Muscle layer of colon (tissue), 2 donors: Measurements from ENCODE around the gene RABL6.
"Not testable (repeated sequence)": the region's sequence is repeated elsewhere in the genome, so short reads cannot be mapped to it uniquely, and the experiment has no call there.

Experiments
- H3K27ac ChIP-seq: one replicate; pipeline ENCODE4 v1.7.0; 2013; ENCODE audit warnings: low read depth, mild to moderate bottlenecking, low read length, moderate library complexity
- H3K27me3 ChIP-seq, 2 donors: one replicate each; pipeline ENCODE4 v1.7.0; 2013; ENCODE audit warnings: low read length in 2 of 2, mild to moderate bottlenecking in 2 of 2; ENCODE audit not compliant: insufficient read depth in 2 of 2, control insufficient read depth in 1 of 2
- H3K36me3 ChIP-seq: one replicate; pipeline ENCODE4 v1.7.0; 2013; ENCODE audit warnings: mild to moderate bottlenecking, low read length; ENCODE audit not compliant: insufficient read depth
- H3K4me1 ChIP-seq: one replicate; pipeline ENCODE4 v1.7.0; 2013; ENCODE audit warnings: mild to moderate bottlenecking, low read length; ENCODE audit not compliant: insufficient read depth
- H3K4me3 ChIP-seq, 2 donors: one replicate each; pipeline ENCODE4 v1.7.0; 2013; ENCODE audit warnings: low read length in 2 of 2, low read depth in 1 of 2, mild to moderate bottlenecking in 1 of 2, moderate library complexity in 1 of 2
- H3K9ac ChIP-seq: one replicate; pipeline ENCODE4 v1.7.0; 2013; ENCODE audit warnings: low read length
- H3K9me3 ChIP-seq: one replicate; pipeline ENCODE4 v1.7.0; 2013; ENCODE audit warnings: mild to moderate bottlenecking, low read length
- donor health status: abdominal sarcoma.
- donor health status: Adenocarcinoma of cecum.

RABL6 gene

DNA sequence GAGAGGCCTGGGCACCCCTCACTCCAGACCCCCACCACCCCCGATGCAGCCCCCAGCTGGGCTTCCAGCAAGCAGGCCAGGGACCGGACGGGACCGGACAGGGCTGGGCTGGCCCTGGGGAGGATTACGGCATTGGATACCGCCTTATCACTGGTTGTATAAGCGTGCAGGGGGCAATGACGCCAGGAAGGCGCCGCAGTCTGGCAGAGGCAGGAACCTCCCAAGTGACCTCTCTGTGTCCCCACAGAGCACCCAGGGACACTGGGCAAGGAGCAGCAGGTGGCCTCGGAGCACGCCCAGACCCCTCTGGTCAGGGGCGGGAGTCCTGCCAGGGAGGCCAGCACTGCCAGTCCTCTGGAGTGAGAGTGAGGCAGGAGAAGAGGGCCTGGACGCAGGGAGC, 42.7 kb upstream of the RABL6 start:
- Histone ChIP-seq H3K4me3 (no peak overlapping the region), H3K9ac (no peak overlapping the region), H3K4me1 (no peaks in the 10 kb centered on the region), H3K27ac (no peak overlapping the region), H3K36me3 (no peaks in the 10 kb centered on the region), H3K27me3 (peaks cover 9 to 25% of the 10 kb centered on the region in 2 donors), H3K9me3 (no peaks in the 10 kb centered on the region)

DNA sequence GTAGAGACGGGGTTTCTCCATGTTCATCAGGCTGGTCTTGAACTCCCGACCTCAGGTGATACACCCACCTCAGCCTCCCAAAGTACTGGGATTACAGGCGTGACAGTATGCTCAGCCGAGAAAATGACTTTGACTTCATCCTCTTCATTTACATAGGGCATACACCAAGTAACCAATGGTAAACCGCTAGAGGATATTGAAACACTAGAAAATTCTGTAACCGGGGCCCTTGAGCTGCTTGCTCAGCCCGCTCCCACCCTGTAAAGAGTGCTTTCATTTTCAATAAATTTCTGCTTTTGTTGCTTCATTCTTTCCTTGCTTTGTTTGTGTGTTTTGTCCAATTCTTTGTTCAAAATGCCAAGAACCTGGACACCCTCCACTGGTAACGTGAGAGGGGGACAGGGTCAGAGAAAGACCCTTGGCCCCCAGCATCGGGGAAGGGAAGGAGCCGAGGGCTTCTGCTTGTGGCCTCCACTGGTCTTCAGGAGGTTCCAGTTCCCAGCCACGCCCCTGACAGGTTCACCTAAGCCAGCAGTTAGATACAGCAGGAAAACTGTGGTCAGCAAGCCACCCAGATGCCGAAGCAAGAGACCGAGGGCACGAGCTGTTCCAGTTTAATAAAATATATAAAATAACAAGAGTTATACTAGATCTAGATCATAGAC, 41.9 kb upstream of the RABL6 start:
- peaks cover 9 to 25% of the 10 kb centered on the region in 2 donors for H3K27me3 ChIP-seq
- not testable (repeated sequence) for H3K36me3 ChIP-seq, H3K4me1 ChIP-seq, H3K9me3 ChIP-seq, H3K9ac ChIP-seq, H3K27ac ChIP-seq, H3K4me3 ChIP-seq

DNA sequence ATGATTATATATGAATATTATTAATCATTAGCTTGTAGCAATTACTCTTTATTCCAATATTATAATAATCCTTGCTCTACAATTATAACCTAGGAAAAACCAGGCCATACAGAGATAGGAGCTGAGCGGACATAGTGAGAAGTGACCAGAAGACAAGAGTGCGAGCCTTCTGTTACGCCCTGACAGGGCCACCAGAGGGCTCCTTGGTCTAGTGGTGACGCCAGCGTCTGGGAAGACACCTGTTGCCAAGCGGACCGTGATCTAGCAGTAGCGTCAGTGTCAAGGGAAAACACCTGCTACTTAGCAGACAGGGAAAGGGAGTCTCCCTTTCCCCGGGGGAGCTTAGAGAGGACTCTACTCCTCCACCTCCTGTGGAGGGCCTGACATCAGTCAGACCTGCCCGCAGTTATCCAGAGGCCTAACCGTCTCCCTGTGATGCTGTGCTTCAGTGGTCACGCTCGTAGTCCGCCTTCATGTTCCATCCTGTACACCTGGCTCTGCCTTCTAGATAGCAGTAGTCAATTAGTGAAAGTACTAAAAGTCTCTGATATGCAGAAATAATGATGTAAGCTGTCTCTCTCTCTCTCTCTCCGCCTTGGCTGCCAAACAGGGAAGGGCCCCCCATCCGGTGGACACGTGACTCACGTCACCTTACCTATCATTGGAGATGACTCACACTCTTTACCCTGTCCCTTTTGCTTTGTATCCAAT, 41.2 kb upstream of the RABL6 start:
- not testable (repeated sequence) for H3K4me3 ChIP-seq, H3K36me3 ChIP-seq, H3K27ac ChIP-seq, H3K4me1 ChIP-seq, H3K9ac ChIP-seq, H3K9me3 ChIP-seq
- H3K27me3 ChIP-seq = peaks cover 9 to 25% of the 10 kb centered on the region in 2 donors

DNA sequence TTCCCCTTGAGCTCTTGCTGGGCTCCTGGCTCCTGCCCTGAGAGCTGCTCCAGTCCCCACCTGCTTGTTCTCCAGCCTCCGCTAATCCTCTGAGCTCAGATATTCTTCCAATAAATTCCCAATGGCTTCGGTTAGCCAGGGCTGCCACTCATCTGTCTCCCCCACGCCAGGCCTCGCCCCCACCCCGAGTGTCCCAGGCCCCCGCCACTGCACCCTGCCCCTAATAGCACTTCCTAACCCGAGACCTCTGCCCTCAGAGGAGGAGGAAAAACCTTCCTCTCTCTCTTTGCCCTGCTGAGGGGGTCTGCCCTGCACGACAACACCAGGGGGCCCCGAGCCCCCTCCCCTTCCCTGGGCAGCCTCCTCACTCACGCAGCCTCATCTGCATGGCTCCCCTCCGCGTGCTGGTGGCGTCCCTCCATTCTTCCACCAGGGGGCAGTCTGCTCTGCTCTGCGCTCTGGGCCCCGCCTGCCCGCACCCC, 38.0 kb upstream of the RABL6 start:
- H3K9ac ChIP-seq = no peak overlapping the region

DNA sequence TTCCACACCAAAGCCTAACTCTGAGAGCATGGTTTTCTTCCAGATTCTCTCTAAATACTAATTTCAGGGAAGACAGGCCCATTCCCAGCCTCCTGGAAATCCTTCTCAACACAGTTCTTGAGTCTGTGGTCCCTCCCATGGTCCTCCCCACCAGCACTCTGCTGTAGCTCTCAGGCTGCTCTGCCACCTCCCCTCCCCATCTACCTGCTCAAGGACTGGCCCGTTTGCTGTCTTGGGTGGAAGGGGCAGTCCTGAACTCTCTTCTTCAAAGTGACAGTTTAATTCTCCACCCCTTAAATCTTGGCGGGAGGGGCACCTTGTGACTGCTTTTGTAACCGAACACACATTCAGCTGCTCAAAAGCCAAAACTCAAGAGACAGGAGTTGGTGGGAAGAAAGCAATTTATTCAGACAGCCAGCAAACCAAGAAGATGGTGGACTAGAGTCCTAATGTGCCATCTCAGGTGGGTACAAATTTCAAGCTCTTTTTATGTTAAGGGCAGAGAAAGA, 35.8 kb upstream of the RABL6 start:
- Histone ChIP-seq H3K27me3 (peaks cover 0 to 7% of the 10 kb centered on the region in 2 donors), H3K27ac (no peak overlapping the region), H3K4me3 (no peak overlapping the region), H3K4me1 (no peaks in the 10 kb centered on the region), H3K9me3 (no peaks in the 10 kb centered on the region), H3K36me3 (no peaks in the 10 kb centered on the region), H3K9ac (no peak overlapping the region)

More for the DNA sequence above, 38.0 kb upstream of the RABL6 start:
- Histone ChIP-seq H3K36me3 (no peaks in the 10 kb centered on the region), H3K4me3 (no peak overlapping the region), H3K9me3 (no peaks in the 10 kb centered on the region), H3K27me3 (peaks cover 0 to 11% of the 10 kb centered on the region in 2 donors), H3K27ac (no peak overlapping the region), H3K4me1 (no peaks in the 10 kb centered on the region)

- H3K27ac ChIP-seq = no peak overlapping the region
- no peaks in the 10 kb centered on the region for H3K36me3 ChIP-seq
Observed at GRCh38 chr9:136773386-136774044, 34.2 kb upstream of the RABL6 start.

GRCh38 chr9:136774416-136775045, 33.2 kb upstream of the RABL6 start:
- H3K36me3 ChIP-seq = no peaks in the 10 kb centered on the region
- H3K4me1 ChIP-seq = no peaks in the 10 kb centered on the region
- no peak overlapping the region for H3K9ac ChIP-seq
- no peaks in the 10 kb centered on the region for H3K27me3 ChIP-seq
- H3K27ac ChIP-seq = no peak overlapping the region
- no peak overlapping the region for H3K4me3 ChIP-seq
- H3K9me3 ChIP-seq = no peaks in the 10 kb centered on the region

More at GRCh38 chr9:136773386-136774044, 34.2 kb upstream of the RABL6 start:
- Histone ChIP-seq H3K27me3 (no peaks in the 10 kb centered on the region), H3K4me3 (no peak overlapping the region), H3K4me1 (no peaks in the 10 kb centered on the region), H3K9me3 (no peaks in the 10 kb centered on the region), H3K9ac (no peak overlapping the region)

DNA sequence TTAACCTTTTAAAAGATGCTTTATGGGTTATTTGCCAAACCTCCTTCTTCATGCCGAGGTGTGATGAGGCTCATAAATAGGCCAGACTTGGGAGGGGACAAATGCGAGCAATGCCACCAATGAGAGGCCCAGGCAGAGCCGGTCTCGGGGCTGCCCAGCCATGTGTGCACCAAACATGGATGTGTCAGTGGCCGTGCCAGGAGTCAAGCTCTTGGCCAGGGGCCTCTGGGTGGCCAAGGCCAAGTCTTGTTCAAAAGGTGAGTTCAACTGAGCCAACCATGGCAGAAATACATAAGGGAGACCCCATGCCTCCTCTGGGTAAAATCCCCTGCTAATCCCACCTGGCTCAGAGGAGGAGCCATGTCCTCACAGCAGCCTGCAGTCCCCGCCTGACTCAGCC, 32.6 kb upstream of the RABL6 start:
- Histone ChIP-seq H3K9me3 (no peaks in the 10 kb centered on the region), H3K4me3 (no peak overlapping the region), H3K36me3 (no peaks in the 10 kb centered on the region), H3K27me3 (no peaks in the 10 kb centered on the region), H3K4me1 (no peaks in the 10 kb centered on the region), H3K9ac (no peak overlapping the region), H3K27ac (no peak overlapping the region)

GRCh38 chr9:136776947-136777346, 30.8 kb upstream of the RABL6 start:
- no peak overlapping the region for H3K4me3 ChIP-seq
- H3K27me3 ChIP-seq = no peaks in the 10 kb centered on the region
- H3K27ac ChIP-seq = no peak overlapping the region
- no peaks in the 10 kb centered on the region for H3K9me3 ChIP-seq
- no peaks in the 10 kb centered on the region for H3K4me1 ChIP-seq
- H3K9ac ChIP-seq = no peak overlapping the region
- H3K36me3 ChIP-seq = no peaks in the 10 kb centered on the region

DNA sequence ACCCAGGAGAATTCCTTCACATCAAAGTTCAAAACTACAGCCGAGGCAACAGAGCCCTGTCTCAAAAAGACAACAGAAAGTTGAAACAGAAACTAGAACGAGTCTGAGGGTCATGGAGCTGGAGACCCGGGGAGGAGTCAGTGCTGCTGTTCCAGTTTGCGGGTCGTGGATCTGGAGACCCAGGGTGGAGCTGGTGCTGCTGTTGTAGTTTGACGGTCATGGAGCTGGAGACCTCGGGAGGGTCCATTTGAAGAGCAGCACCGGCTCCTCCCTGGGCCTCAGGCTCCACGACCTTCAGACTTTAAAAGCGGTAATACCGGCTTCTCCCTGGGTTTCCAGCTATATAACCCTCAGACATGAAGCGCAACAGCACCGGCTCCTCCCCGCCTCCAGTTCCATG, 30.4 kb upstream of the RABL6 start:
- Histone ChIP-seq H3K4me1 (no peaks in the 10 kb centered on the region), H3K27me3 (no peaks in the 10 kb centered on the region), H3K9ac (no peak overlapping the region), H3K27ac (no peak overlapping the region), H3K4me3 (no peak overlapping the region), H3K9me3 (no peaks in the 10 kb centered on the region), H3K36me3 (no peaks in the 10 kb centered on the region)

DNA sequence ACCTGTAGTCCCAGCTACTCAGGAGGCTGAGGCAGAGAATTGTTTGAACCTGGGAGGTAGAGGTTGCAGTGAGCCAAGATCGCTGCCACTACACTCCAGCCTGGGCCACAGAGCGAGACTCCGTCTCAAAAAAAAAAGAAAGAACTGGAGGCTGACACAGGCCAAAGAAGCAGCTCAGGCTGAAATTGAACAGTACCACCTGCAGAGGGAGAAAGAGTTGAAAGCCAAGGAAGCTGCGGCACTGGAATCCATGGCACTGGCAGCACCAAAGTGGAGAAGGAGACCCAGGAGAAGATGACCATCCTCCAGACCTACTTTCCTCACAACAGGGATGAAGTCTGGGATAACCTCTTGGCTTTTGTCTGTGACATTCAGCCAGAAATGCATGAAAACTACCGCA, 27.9 kb upstream of the RABL6 start:
- no peak overlapping the region for H3K4me3 ChIP-seq

More for the DNA sequence above, 27.9 kb upstream of the RABL6 start:
- H3K27me3 ChIP-seq = no peaks in the 10 kb centered on the region
- H3K4me1 ChIP-seq = no peaks in the 10 kb centered on the region
- H3K36me3 ChIP-seq = no peaks in the 10 kb centered on the region
- no peaks in the 10 kb centered on the region for H3K9me3 ChIP-seq
- no peak overlapping the region for H3K9ac ChIP-seq
- no peak overlapping the region for H3K27ac ChIP-seq
